ENCODE results near the gene TRIM54. TPM values are rescaled to one million over a fixed set of nuclear protein-coding genes. Genes with fewer than 3 reads are reported as not detected.
"Not testable (repeated sequence)": the region's sequence is repeated elsewhere in the genome, so short reads cannot be mapped to it uniquely, and the experiment has no call there.

Gene TRIM54
- total and polyA plus RNA-seq, 9 donors: 0.12 to 0.72 (median 0.28) TPM; not detected in 3

DNA sequence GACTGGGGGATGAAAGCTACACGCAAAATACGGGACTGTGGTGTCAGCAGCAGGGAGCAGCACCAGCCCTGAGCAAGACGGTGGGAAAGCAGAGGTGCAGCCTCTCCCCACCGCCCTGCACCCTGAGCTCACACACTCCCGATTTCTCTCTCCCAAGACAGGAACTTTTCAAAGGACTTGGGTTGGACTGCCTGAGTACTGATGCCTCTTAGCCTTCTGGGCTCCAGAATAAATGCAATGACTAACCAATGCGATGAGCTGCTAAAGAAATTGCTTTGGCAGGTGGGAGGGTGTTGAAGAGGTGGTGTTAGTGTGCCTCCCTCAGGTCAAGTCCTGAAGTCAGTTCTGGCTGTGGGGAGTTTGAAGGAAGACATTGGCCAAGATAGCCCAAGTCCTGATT lies 9.6 kb downstream of the TRIM54 start:
- H3K4me1 ChIP-seq (ENCODE audit: insufficient read depth): no peaks in the 10 kb centered on the region
- TF ChIP-seq EP300 (IDR thresholded peaks at IDR 0.05): no peak
- TF ChIP-seq, protein P1, sequence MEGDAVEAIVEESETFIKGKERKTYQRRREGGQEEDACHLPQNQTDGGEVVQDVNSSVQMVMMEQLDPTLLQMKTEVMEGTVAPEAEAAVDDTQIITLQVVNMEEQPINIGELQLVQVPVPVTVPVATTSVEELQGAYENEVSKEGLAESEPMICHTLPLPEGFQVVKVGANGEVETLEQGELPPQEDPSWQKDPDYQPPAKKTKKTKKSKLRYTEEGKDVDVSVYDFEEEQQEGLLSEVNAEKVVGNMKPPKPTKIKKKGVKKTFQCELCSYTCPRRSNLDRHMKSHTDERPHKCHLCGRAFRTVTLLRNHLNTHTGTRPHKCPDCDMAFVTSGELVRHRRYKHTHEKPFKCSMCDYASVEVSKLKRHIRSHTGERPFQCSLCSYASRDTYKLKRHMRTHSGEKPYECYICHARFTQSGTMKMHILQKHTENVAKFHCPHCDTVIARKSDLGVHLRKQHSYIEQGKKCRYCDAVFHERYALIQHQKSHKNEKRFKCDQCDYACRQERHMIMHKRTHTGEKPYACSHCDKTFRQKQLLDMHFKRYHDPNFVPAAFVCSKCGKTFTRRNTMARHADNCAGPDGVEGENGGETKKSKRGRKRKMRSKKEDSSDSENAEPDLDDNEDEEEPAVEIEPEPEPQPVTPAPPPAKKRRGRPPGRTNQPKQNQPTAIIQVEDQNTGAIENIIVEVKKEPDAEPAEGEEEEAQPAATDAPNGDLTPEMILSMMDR (IDR thresholded peaks at IDR 0.05): no peak
- TF ChIP-seq POLR2A (IDR thresholded peaks at IDR 0.05): no peak
- no peaks in the 10 kb centered on the region for H3K9me3 ChIP-seq
- H3K4me3 ChIP-seq: no peak overlapping the region
- DNase-seq: no peak
- no peak overlapping the region for H3K27ac ChIP-seq
- no peaks in the 10 kb centered on the region for H3K36me3 ChIP-seq
- H3K27me3 ChIP-seq: no peaks in the 10 kb centered on the region
- intact Hi-C loops (cut with DNase I): no loop called here
- WGBS, 3 donors: 23 to 34% (median 25%) methylated on average over 6 of the region's 6 CpGs

- Histone ChIP-seq H3K36me3 (no peaks in the 10 kb centered on the region), H3K27me3 (no peaks in the 10 kb centered on the region), H3K4me3 (no peak overlapping the region), H3K27ac (no peak overlapping the region), H3K9me3 (no peaks in the 10 kb centered on the region), H3K4me1 (ENCODE audit: insufficient read depth) (no peaks in the 10 kb centered on the region)
- intact Hi-C loops (cut with DNase I): no loop called here
- 85 to 86% (median 85%) methylated on average over 8 of the region's 8 CpGs for WGBS, 3 donors
- no peak for DNase-seq
- TF ChIP-seq POLR2A (IDR thresholded peaks at IDR 0.05) (no peak), EP300 (IDR thresholded peaks at IDR 0.05) (no peak)
- TF ChIP-seq, protein P1 (IDR thresholded peaks at IDR 0.05): no peak
Measured at GRCh38 chr2:27294928-27295327, 12.7 kb downstream of the TRIM54 start.

GRCh38 chr2:27296481-27296880 lies 14.3 kb downstream of the TRIM54 start:
- TF ChIP-seq POLR2A (IDR thresholded peaks at IDR 0.05) (no peak), EP300 (IDR thresholded peaks at IDR 0.05) (no peak)
- WGBS, 3 donors: 35 to 50% (median 39%) methylated on average over 4 of the region's 4 CpGs
- H3K4me3 ChIP-seq: no peak overlapping the region
- H3K36me3 ChIP-seq: no peaks in the 10 kb centered on the region
- intact Hi-C loops (cut with DNase I): no loop called here
- H3K27ac ChIP-seq: no peak overlapping the region
- H3K27me3 ChIP-seq: no peaks in the 10 kb centered on the region
- no peaks in the 10 kb centered on the region for H3K9me3 ChIP-seq
- no peak for DNase-seq
- H3K4me1 ChIP-seq (ENCODE audit: insufficient read depth): no peaks in the 10 kb centered on the region

GRCh38 chr2:27297195-27297594 lies 15.0 kb downstream of the TRIM54 start:
- H3K4me1 ChIP-seq (ENCODE audit: insufficient read depth): no peaks in the 10 kb centered on the region
- no peak for TF ChIP-seq EP300 (IDR thresholded peaks at IDR 0.05)
- TF ChIP-seq, protein P1 (IDR thresholded peaks at IDR 0.05): no peak
- no peak for TF ChIP-seq POLR2A (IDR thresholded peaks at IDR 0.05)
- no peak for DNase-seq
- intact Hi-C loops (cut with DNase I): no loop called here
- no peak overlapping the region for H3K4me3 ChIP-seq
- H3K36me3 ChIP-seq: no peaks in the 10 kb centered on the region
- no peaks in the 10 kb centered on the region for H3K27me3 ChIP-seq
- 80 to 89% (median 82%) methylated on average over 3 of the region's 3 CpGs for WGBS, 3 donors
- no peaks in the 10 kb centered on the region for H3K9me3 ChIP-seq
- no peak overlapping the region for H3K27ac ChIP-seq

GRCh38 chr2:27298391-27299080 lies 16.3 kb downstream of the TRIM54 start:
- H3K4me3 ChIP-seq: no peak overlapping the region
- no peak overlapping the region for H3K27ac ChIP-seq
- WGBS, 3 donors: 73 to 78% (median 75%) methylated on average over 18 of the region's 18 CpGs
- no peak for DNase-seq
- no peaks in the 10 kb centered on the region for H3K9me3 ChIP-seq
- no peaks in the 10 kb centered on the region for H3K4me1 ChIP-seq (ENCODE audit: insufficient read depth)
- TF ChIP-seq EP300 (IDR thresholded peaks at IDR 0.05) (no peak), POLR2A (IDR thresholded peaks at IDR 0.05) (no peak)
- TF ChIP-seq, protein P1 (IDR thresholded peaks at IDR 0.05): no peak
- intact Hi-C loops (cut with DNase I): no loop called here
- H3K27me3 ChIP-seq: no peaks in the 10 kb centered on the region
- no peaks in the 10 kb centered on the region for H3K36me3 ChIP-seq

GRCh38 chr2:27300606-27301005 lies 18.4 kb downstream of the TRIM54 start:
- not testable (repeated sequence) for H3K27me3 ChIP-seq; DNase-seq; H3K9me3 ChIP-seq; H3K27ac ChIP-seq; H3K36me3 ChIP-seq; H3K4me1 ChIP-seq (ENCODE audit: insufficient read depth); H3K4me3 ChIP-seq
- WGBS, 3 donors: 70 to 82% (median 72%) methylated on average over 4 of the region's 4 CpGs
- intact Hi-C loops (cut with DNase I): loop anchor here in 1 of 4 donors (10.0 kb wide), 1 partner anchor 456 kb away; the partner anchor contains the start of gene DPYSL5

Measured in ovary (tissue), 9 donors.